ENCODE results near the gene PSG1.
"Not testable (repeated sequence)": the region's sequence is repeated elsewhere in the genome, so short reads cannot be mapped to it uniquely, and the experiment has no call there.

Gene PSG1

GRCh38 chr19:42821306-42821977 lies 58.1 kb downstream of the PSG1 start:
- not testable (repeated sequence) for DNase-seq (ENCODE audit: low read depth, low spot score)

- not testable (repeated sequence) for DNase-seq (ENCODE audit: low read depth, low spot score)
Observed at GRCh38 chr19:42819960-42820650, 59.4 kb downstream of the PSG1 start.

GRCh38 chr19:42816894-42817293 lies 62.6 kb downstream of the PSG1 start:
- no peak for DNase-seq (ENCODE audit: low read depth, low spot score)
